ENCODE data around the gene EIF2S3. TPM values are rescaled to one million over a fixed set of nuclear protein-coding genes. Genes with fewer than 3 reads are reported as not detected.

The EIF2S3 gene
- 127 and 220 TPM in 2 replicates for total RNA-seq

DNA sequence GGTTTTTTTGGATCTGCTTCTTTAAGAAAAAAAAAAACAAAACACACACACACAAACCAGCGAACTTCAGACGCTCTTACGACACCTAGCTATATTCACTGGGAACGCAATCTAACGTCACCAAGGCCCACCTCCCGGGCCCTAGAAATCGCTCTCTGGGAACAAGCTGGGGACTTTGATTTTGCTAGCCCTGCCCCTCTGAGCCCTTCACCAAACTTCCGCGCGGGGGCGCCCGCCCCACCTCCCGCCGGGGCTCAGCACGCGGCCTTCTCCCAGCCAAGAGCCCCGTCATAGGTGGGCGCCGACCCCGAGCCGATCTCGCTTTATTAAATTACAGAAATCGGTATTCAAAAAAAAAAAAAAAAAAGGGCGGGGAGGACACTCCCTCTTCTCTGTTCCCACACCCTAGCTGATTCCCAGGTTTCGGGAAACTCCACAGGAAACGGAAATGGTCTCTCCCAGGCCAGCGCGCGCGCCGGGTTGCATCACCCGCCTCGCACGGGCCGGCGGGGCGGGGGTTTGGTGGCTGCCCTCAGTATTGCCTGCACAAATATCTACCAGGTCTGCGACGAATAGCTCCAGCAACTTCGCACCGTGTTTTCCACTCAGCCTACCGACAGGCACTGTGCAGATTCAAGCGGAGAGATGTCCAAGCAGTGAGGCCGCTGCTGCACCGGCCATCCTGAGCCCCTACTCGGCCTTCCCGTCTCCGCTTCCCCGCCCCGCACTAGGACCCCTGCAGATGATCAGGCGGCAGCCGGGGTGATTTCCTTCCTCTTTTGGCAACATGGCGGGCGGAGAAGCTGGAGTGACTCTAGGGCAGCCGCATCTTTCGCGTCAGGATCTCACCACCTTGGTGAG, at the start of gene EIF2S3:
Gene EIF2S3, plus strand, starts transcription at position 775 of the 861 bp plus-strand sequence. Its CDS starts 13 bp downstream, at position 788.

DNA sequence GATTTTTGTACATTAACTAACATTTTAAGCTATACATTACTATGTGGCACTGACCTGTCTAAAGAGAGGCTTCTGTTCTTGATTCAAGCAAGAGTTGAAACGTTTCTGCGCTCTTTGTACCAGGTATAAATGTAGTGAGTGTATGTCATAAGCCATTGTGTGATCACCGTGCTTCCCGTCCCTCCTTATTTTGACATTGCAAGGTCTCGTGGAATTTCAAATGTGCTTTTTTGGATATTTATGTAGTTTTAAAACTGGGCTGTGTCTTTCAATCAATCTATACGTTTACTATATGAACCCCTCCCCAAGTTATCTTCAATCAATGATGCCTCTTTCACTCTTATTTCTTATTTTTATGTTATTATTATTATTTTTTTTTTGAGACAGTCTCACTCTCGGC, 27.7 kb upstream of the EIF2S3 start, which contains the start of gene KLHL15:
Gene KLHL15, minus strand, starts transcription at position 101 of the 400 bp plus-strand sequence. CDS start 20,493 bp downstream, outside the sequence.

Other genes with a start within 250 kb of the EIF2S3 start
- gene APOO, start 147.0 kb upstream of the EIF2S3 start, total RNA-seq, result 5.6 and 11.5 TPM in 2 replicates
- not detected in 2 replicates for gene CXorf58, start 146.9 kb upstream of the EIF2S3 start, total RNA-seq
- 5.4 and 7.4 TPM in 2 replicates for gene KLHL15, start 27.8 kb upstream of the EIF2S3 start, total RNA-seq
- 16.7 and 21.9 TPM in 2 replicates for gene ZFX, start 94.8 kb downstream of the EIF2S3 start, total RNA-seq

Data from pericardium fibroblast (primary cell).